Measurements from ENCODE around the gene MEX3D.

MEX3D gene

GRCh38 chr19:1523412-1524286 is 44.5 kb downstream of the MEX3D start, which contains the start of gene PLK5:
PLK5 (plus strand) TSS chr19:1524077; CDS start chr19:1526997, 2,920 bp downstream.
- H3K27ac ChIP-seq (ENCODE audit: extremely low read depth, low read depth, low read length) = no peak within 1 kb of the TSS
- ChIA-PET CTCF (no interaction called here), POLR2A (interaction anchor here (1.0 kb wide), 1 partner anchor 77 kb away, joined by 7 read pairs; no protein-coding TSS in a partner anchor)
- no peak for TF ChIP-seq ZNF391 (tag by site-specific recombination; IDR thresholded peaks at IDR 0.05; ENCODE audit: borderline replicate concordance, low read depth)
- TF ChIP-seq ZNF2 (tag by site-specific recombination; IDR thresholded peaks at IDR 0.05) = no peak
- no peak for TF ChIP-seq HOXD13 (CRISPR knock-in tag; IDR thresholded peaks at IDR 0.05; ENCODE audit: borderline replicate concordance)
- TF ChIP-seq, protein P1, sequence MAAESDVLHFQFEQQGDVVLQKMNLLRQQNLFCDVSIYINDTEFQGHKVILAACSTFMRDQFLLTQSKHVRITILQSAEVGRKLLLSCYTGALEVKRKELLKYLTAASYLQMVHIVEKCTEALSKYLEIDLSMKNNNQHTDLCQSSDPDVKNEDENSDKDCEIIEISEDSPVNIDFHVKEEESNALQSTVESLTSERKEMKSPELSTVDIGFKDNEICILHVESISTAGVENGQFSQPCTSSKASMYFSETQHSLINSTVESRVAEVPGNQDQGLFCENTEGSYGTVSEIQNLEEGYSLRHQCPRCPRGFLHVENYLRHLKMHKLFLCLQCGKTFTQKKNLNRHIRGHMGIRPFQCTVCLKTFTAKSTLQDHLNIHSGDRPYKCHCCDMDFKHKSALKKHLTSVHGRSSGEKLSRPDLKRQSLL (tag by site-specific recombination; IDR thresholded peaks at IDR 0.05) = peak; percentile 71; the same call in 1 of the 2 replicates
- TF ChIP-seq RBAK (tag by site-specific recombination; IDR thresholded peaks at IDR 0.05) = no peak
- TF ChIP-seq, protein P2, sequence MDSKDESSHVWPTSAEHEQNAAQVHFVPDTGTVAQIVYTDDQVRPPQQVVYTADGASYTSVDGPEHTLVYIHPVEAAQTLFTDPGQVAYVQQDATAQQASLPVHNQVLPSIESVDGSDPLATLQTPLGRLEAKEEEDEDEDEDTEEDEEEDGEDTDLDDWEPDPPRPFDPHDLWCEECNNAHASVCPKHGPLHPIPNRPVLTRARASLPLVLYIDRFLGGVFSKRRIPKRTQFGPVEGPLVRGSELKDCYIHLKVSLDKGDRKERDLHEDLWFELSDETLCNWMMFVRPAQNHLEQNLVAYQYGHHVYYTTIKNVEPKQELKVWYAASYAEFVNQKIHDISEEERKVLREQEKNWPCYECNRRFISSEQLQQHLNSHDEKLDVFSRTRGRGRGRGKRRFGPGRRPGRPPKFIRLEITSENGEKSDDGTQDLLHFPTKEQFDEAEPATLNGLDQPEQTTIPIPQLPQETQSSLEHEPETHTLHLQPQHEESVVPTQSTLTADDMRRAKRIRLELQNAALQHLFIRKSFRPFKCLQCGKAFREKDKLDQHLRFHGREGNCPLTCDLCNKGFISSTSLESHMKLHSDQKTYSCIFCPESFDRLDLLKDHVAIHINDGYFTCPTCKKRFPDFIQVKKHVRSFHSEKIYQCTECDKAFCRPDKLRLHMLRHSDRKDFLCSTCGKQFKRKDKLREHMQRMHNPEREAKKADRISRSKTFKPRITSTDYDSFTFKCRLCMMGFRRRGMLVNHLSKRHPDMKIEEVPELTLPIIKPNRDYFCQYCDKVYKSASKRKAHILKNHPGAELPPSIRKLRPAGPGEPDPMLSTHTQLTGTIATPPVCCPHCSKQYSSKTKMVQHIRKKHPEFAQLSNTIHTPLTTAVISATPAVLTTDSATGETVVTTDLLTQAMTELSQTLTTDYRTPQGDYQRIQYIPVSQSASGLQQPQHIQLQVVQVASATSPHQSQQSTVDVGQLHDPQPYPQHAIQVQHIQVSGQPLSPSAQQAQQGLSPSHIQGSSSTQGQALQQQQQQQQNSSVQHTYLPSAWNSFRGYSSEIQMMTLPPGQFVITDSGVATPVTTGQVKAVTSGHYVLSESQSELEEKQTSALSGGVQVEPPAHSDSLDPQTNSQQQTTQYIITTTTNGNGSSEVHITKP (tag by site-specific recombination; IDR thresholded peaks at IDR 0.05) = no peak
- TF ChIP-seq ZBTB11 (tag by site-specific recombination; conservative IDR thresholded peaks at IDR 0.05; ENCODE audit: low read depth) = no peak
- TF ChIP-seq ZNF560 (tag by site-specific recombination; IDR thresholded peaks at IDR 0.05; ENCODE audit: borderline replicate concordance) = no peak
- no peak for TF ChIP-seq ZNF274 (IDR thresholded peaks at IDR 0.05; ENCODE audit: low read length)
- no peak for TF ChIP-seq ZNF274 (tag by site-specific recombination; IDR thresholded peaks at IDR 0.05; ENCODE audit: borderline replicate concordance)
- TF ChIP-seq, protein P3, sequence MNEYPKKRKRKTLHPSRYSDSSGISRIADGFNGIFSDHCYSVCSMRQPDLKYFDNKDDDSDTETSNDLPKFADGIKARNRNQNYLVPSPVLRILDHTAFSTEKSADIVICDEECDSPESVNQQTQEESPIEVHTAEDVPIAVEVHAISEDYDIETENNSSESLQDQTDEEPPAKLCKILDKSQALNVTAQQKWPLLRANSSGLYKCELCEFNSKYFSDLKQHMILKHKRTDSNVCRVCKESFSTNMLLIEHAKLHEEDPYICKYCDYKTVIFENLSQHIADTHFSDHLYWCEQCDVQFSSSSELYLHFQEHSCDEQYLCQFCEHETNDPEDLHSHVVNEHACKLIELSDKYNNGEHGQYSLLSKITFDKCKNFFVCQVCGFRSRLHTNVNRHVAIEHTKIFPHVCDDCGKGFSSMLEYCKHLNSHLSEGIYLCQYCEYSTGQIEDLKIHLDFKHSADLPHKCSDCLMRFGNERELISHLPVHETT (tag by site-specific recombination; IDR thresholded peaks at IDR 0.05) = no peak
- no peak for TF ChIP-seq PRDM1 (tag by site-specific recombination; IDR thresholded peaks at IDR 0.05)
- no peak for TF ChIP-seq ZNF404 (tag by site-specific recombination; IDR thresholded peaks at IDR 0.05)
- TF ChIP-seq ZNF16 (tag by site-specific recombination; IDR thresholded peaks at IDR 0.05; ENCODE audit: low read depth) = peak; percentile 93
- TF ChIP-seq, protein P4, sequence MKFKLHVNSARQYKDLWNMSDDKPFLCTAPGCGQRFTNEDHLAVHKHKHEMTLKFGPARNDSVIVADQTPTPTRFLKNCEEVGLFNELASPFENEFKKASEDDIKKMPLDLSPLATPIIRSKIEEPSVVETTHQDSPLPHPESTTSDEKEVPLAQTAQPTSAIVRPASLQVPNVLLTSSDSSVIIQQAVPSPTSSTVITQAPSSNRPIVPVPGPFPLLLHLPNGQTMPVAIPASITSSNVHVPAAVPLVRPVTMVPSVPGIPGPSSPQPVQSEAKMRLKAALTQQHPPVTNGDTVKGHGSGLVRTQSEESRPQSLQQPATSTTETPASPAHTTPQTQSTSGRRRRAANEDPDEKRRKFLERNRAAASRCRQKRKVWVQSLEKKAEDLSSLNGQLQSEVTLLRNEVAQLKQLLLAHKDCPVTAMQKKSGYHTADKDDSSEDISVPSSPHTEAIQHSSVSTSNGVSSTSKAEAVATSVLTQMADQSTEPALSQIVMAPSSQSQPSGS (tag by site-specific recombination; IDR thresholded peaks at IDR 0.05; ENCODE audit: low read depth) = no peak
- TF ChIP-seq EGR2 (tag by site-specific recombination; IDR thresholded peaks at IDR 0.05; ENCODE audit: low read depth) = no peak
- TF ChIP-seq ZNF157 (tag by site-specific recombination; IDR thresholded peaks at IDR 0.05) = no peak
- no peak for TF ChIP-seq ZSCAN16 (tag by site-specific recombination; IDR thresholded peaks at IDR 0.05)
- TF ChIP-seq ZNF600 (tag by site-specific recombination; IDR thresholded peaks at IDR 0.05) = no peak
- TF ChIP-seq KLF16 (tag by site-specific recombination; IDR thresholded peaks at IDR 0.05) = no peak
- no peak for TF ChIP-seq ZNF10 (tag by site-specific recombination; IDR thresholded peaks at IDR 0.05)
- no peak for TF ChIP-seq ZSCAN30 (tag by site-specific recombination; IDR thresholded peaks at IDR 0.05)
- TF ChIP-seq ZNF350 (tag by site-specific recombination; IDR thresholded peaks at IDR 0.05) = no peak
- TF ChIP-seq ZNF692 (tag by site-specific recombination; IDR thresholded peaks at IDR 0.05) = peak; percentile 24; the same call in 1 of the 2 replicates
- no peak for TF ChIP-seq ZNF202 (tag by site-specific recombination; IDR thresholded peaks at IDR 0.05; ENCODE audit: borderline replicate concordance)
- no peaks in the 10 kb centered on the region for H3K36me3 ChIP-seq (ENCODE audit: control insufficient read depth in 2 of 2, insufficient read depth in 1 of 2, low read length in 2 of 2)
- no peaks in the 10 kb centered on the region for H3K9me3 ChIP-seq (ENCODE audit: control insufficient read depth, insufficient read depth, low read depth, low read length)
- H3K4me1 ChIP-seq (ENCODE audit: control insufficient read depth, insufficient read depth, low read length) = no peaks in the 10 kb centered on the region
- H3K4me3 ChIP-seq (ENCODE audit: low read depth, low read length) = no peak within 1 kb of the TSS
